Suprapubic skin (tissue), 2 donors: ENCODE data around the gene POU5F1.

Source experiments
- EP300 ChIP-seq: sonication (generic); formaldehyde crosslinking; IDR thresholded peaks from one replicate; pipeline ENCODE4 v1.6.1; 2017; ENCODE audit warnings: antibody characterized with exemption
- POLR2A ChIP-seq, 2 donors: fragments of 450-650 bp; IDR thresholded peaks; one replicate each; pipeline ENCODE4 v1.6.1; 2017; ENCODE audit warnings: antibody characterized with exemption in 2 of 2, mild to moderate bottlenecking in 2 of 2, moderate library complexity in 2 of 2

DNA sequence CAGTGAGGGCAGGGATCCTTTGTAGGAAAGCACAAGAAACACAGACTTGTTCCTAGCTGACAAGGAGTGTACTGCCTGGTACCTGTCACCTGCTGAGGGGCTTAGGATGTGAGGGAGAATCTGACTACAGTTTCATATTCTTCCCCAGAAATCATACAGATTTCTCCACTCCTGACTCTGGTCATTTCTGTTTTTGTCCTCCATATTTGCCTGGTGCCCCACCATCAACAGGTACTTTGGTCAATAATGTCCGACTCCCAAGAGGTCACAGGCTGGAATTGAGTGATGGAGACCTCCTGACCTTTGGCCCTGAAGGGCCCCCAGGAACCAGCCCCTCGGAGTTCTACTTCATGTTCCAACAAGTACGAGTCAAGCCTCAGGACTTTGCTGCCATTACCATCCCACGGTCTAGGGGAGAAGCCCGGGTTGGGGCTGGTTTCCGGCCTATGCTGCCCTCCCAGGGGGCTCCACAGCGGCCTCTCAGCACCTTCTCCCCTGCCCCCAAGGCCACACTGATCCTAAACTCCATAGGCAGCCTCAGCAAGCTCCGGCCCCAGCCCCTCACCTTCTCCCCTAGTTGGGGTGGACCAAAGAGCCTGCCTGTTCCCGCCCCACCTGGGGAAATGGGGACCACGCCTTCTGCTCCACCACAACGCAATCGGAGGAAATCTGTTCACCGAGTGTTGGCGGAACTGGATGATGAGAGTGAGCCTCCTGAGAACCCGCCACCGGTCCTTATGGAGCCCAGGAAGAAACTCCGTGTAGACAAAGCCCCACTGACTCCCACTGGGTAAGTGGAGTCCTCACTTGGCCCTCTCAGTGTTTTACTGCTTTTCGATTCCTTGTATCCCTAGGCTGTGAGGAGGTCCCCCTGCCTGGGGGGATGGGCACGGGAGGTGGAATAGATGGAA, 9.0 kb downstream of the POU5F1 start:
- TF ChIP-seq EP300 (no peak), POLR2A (IDR thresholded peaks at IDR 0.05) (no peak)
